Ishikawa (cell line): ENCODE results near the gene CR2.

ENCODE experiments used
- CEBPB ChIP-seq: IDR thresholded peaks from 2 replicates; pipeline ENCODE4 v1.6.1; 2012
- CREB1 ChIP-seq: IDR thresholded peaks from 2 replicates; pipeline ENCODE4 v1.6.1; 2012; ENCODE audit warnings: low read depth
- EGR1 ChIP-seq: IDR thresholded peaks from 2 replicates; pipeline ENCODE4 v1.6.1; 2012
- EP300 ChIP-seq: IDR thresholded peaks from 2 replicates; pipeline ENCODE4 v1.6.1; 2012; ENCODE audit warnings: borderline replicate concordance
- FOXM1 ChIP-seq: IDR thresholded peaks from 2 replicates; pipeline ENCODE4 v1.6.1; 2012; ENCODE audit warnings: low read depth, borderline replicate concordance
- MAX ChIP-seq: IDR thresholded peaks from 2 replicates; pipeline ENCODE4 v1.6.1; 2012
- NFIC ChIP-seq: IDR thresholded peaks from 2 replicates; pipeline ENCODE4 v1.6.1; 2012
- RAD21 ChIP-seq: IDR thresholded peaks from 2 replicates; pipeline ENCODE4 v1.6.1; 2012; ENCODE audit warnings: low read depth
- REST ChIP-seq: IDR thresholded peaks from 2 replicates; pipeline ENCODE4 v1.6.1; 2012; ENCODE audit warnings: low read depth, mild to moderate bottlenecking
- TAF1 ChIP-seq: IDR thresholded peaks from 2 replicates; pipeline ENCODE4 v1.6.1; 2012; ENCODE audit warnings: low read depth, mild to moderate bottlenecking
- TCF12 ChIP-seq: IDR thresholded peaks from 2 replicates; pipeline ENCODE4 v1.6.1; 2012; ENCODE audit warnings: low read depth
- TEAD4 ChIP-seq: IDR thresholded peaks from 2 replicates; pipeline ENCODE4 v1.6.1; 2012
- USF1 ChIP-seq: IDR thresholded peaks from 2 replicates; pipeline ENCODE4 v1.6.1; 2012
- YY1 ChIP-seq: IDR thresholded peaks from 2 replicates; pipeline ENCODE4 v1.6.1; 2012; ENCODE audit warnings: low read depth
- ZBTB7A ChIP-seq: IDR thresholded peaks from 2 replicates; pipeline ENCODE4 v1.6.1; 2012; ENCODE audit warnings: low read depth

Gene CR2

GRCh38 chr1:207470927-207471326 lies 16.8 kb downstream of the CR2 start:
- no peak for TF ChIP-seq EP300
- no peak for TF ChIP-seq YY1
- TF ChIP-seq CREB1: no peak
- no peak for TF ChIP-seq RAD21
- no peak for TF ChIP-seq EGR1
- TF ChIP-seq TAF1: no peak
- no peak for TF ChIP-seq MAX
- TF ChIP-seq USF1: no peak
- no peak for TF ChIP-seq ZBTB7A
- TF ChIP-seq REST: no peak
- no peak for TF ChIP-seq NFIC
- TF ChIP-seq TEAD4: no peak
- no peak for TF ChIP-seq CEBPB
- TF ChIP-seq FOXM1: no peak

- TF ChIP-seq CREB1 (no peak), USF1 (no peak), CEBPB (no peak), TEAD4 (no peak), EP300 (no peak), RAD21 (no peak), REST (no peak), YY1 (no peak), TCF12 (no peak), TAF1 (no peak), ZBTB7A (no peak), MAX (no peak), FOXM1 (no peak), EGR1 (no peak), NFIC (no peak)
These were observed 20.1 kb downstream of the CR2 start for GRCh38 chr1:207474210-207474609.

- TF ChIP-seq EP300 (no peak), MAX (no peak), CREB1 (no peak), ZBTB7A (no peak), USF1 (no peak), RAD21 (no peak), FOXM1 (no peak), TAF1 (no peak), YY1 (no peak), REST (no peak), TEAD4 (no peak), TCF12 (no peak), EGR1 (no peak), CEBPB (no peak), NFIC (no peak)
These were observed 32.1 kb downstream of the CR2 start for GRCh38 chr1:207486198-207486597.

GRCh38 chr1:207487636-207488035 lies 33.5 kb downstream of the CR2 start:
- no peak for TF ChIP-seq REST
- no peak for TF ChIP-seq CEBPB
- TF ChIP-seq TCF12: no peak
- TF ChIP-seq CREB1: no peak
- no peak for TF ChIP-seq ZBTB7A
- no peak for TF ChIP-seq USF1
- no peak for TF ChIP-seq EGR1
- no peak for TF ChIP-seq NFIC
- no peak for TF ChIP-seq EP300
- TF ChIP-seq RAD21: no peak
- no peak for TF ChIP-seq FOXM1
- TF ChIP-seq TEAD4: no peak
- TF ChIP-seq YY1: no peak
